ENCODE results near the gene EXOSC3. TPM values are rescaled to one million over a fixed set of nuclear protein-coding genes. Genes with fewer than 3 reads are reported as not detected.
A peak's percentile ranks its signal among the peaks of the same experiment; 100 is the strongest.

The EXOSC3 gene
- total and polyA plus RNA-seq, 2 experiments from 2014 or later: 28.5 to 48.1 TPM

DNA sequence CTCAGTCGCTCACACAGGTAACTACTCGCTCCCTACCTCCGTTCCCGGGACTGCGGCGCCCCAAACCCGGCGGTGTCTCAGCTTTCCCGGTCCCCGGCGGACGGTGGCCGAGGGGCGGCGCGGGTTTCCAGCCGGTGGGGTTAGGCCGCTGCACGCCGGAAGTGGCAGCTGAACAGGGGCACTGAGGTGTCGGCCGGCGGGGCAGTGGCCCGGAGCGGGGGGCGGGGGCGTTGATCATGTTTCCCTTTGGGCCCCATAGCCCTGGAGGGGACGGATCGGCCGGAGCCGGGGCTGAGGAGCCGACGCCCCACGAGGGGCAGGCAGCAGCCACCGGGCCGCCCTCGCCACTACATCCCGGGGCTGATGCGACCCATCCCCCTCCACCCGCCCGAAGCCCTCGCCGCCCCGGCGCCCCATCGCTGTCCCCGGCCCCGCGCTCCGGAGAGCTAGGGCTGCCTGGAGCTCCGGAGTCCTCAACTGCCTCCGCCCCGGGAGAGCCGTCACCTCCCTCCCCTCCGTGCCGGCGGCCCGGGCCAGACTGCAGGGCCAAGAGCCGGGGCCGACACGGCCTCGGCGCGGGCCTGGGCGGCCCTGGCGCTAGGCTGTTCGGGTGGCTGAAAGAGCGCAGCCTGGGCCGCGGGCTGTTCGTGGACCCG lies 15.9 kb upstream of the EXOSC3 start, which contains the start of gene DCAF10:
DCAF10 (plus strand) TSS at position 167 of the 656 bp plus-strand sequence; CDS start at position 237, 70 bp downstream.
- Histone ChIP-seq H3K79me2 (peaks cover 48% of the 10 kb centered on the region), H3K4me2 (peak within 1 kb of the TSS; percentile 91), H3K9me2 (replicated peaks; ENCODE audit: insufficient read depth) (no peaks in the 10 kb centered on the region), H3K4me1 (ENCODE audit: insufficient read depth) (peaks cover 16% of the 10 kb centered on the region), H3K4me3 (peak within 1 kb of the TSS; percentile 95), H3K27me3 (no peaks in the 10 kb centered on the region), H3K27ac (peak within 1 kb of the TSS; percentile 98), H3K36me3 (replicated peaks; ENCODE audit: insufficient read depth, low read depth) (no peaks in the 10 kb centered on the region), H3K9me3 (ENCODE audit: low read depth) (no peaks in the 10 kb centered on the region), H2AFZ (peak within 1 kb of the TSS; percentile 98), H4K20me1 (ENCODE audit: insufficient read depth, poor library complexity, severe bottlenecking) (peaks cover 41% of the 10 kb centered on the region)
- WGBS (ENCODE audit: low lambda C conversion rate, missing lambda C conversion rate): 3% methylated on average over 35 of the region's 72 CpGs
- DNase-seq (ENCODE audit: low spot score): peak; percentile 92
- TF ChIP-seq EZH2 (IDR thresholded peaks at IDR 0.05; ENCODE audit: borderline replicate concordance): no peak
- TF ChIP-seq, protein P1, sequence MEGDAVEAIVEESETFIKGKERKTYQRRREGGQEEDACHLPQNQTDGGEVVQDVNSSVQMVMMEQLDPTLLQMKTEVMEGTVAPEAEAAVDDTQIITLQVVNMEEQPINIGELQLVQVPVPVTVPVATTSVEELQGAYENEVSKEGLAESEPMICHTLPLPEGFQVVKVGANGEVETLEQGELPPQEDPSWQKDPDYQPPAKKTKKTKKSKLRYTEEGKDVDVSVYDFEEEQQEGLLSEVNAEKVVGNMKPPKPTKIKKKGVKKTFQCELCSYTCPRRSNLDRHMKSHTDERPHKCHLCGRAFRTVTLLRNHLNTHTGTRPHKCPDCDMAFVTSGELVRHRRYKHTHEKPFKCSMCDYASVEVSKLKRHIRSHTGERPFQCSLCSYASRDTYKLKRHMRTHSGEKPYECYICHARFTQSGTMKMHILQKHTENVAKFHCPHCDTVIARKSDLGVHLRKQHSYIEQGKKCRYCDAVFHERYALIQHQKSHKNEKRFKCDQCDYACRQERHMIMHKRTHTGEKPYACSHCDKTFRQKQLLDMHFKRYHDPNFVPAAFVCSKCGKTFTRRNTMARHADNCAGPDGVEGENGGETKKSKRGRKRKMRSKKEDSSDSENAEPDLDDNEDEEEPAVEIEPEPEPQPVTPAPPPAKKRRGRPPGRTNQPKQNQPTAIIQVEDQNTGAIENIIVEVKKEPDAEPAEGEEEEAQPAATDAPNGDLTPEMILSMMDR (IDR thresholded peaks at IDR 0.05; ENCODE audit: poor library complexity): peak; percentile 4

DNA sequence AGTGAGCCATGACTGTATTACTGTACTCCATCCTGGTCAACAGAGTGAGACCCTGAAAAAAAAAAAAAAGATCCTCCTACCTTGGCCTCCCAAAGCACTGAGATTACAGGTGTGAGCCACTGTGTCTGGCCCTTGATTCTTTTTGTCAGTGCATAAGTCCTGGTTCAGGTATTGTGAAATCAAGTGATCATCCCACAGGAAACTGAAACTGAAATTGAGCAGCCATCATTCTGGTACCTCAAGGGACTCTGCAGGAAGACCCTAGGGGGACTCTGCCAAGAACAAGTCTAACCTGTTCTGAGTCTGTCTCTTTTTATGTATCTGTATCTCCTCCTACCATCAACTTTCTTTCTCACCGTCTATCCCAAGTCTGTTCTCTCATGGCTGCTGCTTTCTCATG lies 13.8 kb upstream of the EXOSC3 start:
- TF ChIP-seq, protein P1 (IDR thresholded peaks at IDR 0.05; ENCODE audit: poor library complexity): no peak
- TF ChIP-seq EZH2phosphoT487 (IDR thresholded peaks at IDR 0.05; ENCODE audit: low read depth, severe bottlenecking, unreplicated experiment) (no peak), EZH2 (IDR thresholded peaks at IDR 0.05; ENCODE audit: borderline replicate concordance) (no peak)
- WGBS (ENCODE audit: low lambda C conversion rate, missing lambda C conversion rate): 64% methylated on average over 1 of the region's 1 CpG

DNA sequence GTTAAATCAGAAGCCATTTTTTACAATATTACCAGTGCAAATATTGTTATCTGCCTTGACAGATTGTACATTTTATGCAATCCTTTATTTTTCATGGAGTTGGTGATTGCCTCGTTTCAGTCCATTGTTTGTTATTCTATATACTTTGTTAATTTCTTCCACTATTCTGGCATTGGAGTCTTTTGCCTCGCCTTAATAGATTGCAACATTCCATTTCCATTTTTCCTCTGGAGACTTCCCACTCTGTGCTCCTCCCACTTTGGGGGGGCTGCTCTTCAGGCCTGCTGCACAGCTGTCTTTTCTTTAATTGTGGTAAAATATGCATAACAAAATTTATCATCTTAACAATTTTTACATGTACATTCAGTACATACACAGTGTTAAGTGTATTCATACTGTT lies 11.4 kb upstream of the EXOSC3 start:
- TF ChIP-seq, protein P1 (IDR thresholded peaks at IDR 0.05; ENCODE audit: poor library complexity): no peak
- TF ChIP-seq EZH2phosphoT487 (IDR thresholded peaks at IDR 0.05; ENCODE audit: low read depth, severe bottlenecking, unreplicated experiment) (no peak), EZH2 (IDR thresholded peaks at IDR 0.05; ENCODE audit: borderline replicate concordance) (no peak)
- peaks cover 2% of the 10 kb centered on the region for H3K79me2 ChIP-seq
- no peaks in the 10 kb centered on the region for H3K36me3 ChIP-seq (replicated peaks; ENCODE audit: insufficient read depth, low read depth)
- no peak overlapping the region for H3K27ac ChIP-seq
- H3K27me3 ChIP-seq: no peaks in the 10 kb centered on the region
- no peaks in the 10 kb centered on the region for H3K9me3 ChIP-seq (ENCODE audit: low read depth)
- H4K20me1 ChIP-seq (ENCODE audit: insufficient read depth, poor library complexity, severe bottlenecking): no peaks in the 10 kb centered on the region
- no peak for DNase-seq (ENCODE audit: low spot score)
- WGBS (ENCODE audit: low lambda C conversion rate, missing lambda C conversion rate): 86% methylated on average over 2 of the region's 2 CpGs
- no peak overlapping the region for H3K4me3 ChIP-seq
- no peak overlapping the region for H3K4me2 ChIP-seq
- H2AFZ ChIP-seq: no peak overlapping the region
- H3K9me2 ChIP-seq (replicated peaks; ENCODE audit: insufficient read depth): no peaks in the 10 kb centered on the region
- H3K4me1 ChIP-seq (ENCODE audit: insufficient read depth): no peaks in the 10 kb centered on the region

More for the DNA sequence above, 13.8 kb upstream of the EXOSC3 start:
- H2AFZ ChIP-seq: no peak overlapping the region
- H3K4me2 ChIP-seq: no peak overlapping the region
- peaks cover 16% of the 10 kb centered on the region for H3K4me1 ChIP-seq (ENCODE audit: insufficient read depth)
- no peaks in the 10 kb centered on the region for H3K36me3 ChIP-seq (replicated peaks; ENCODE audit: insufficient read depth, low read depth)
- DNase-seq (ENCODE audit: low spot score): no peak
- no peaks in the 10 kb centered on the region for H3K9me3 ChIP-seq (ENCODE audit: low read depth)
- H3K27ac ChIP-seq: no peak overlapping the region
- H3K4me3 ChIP-seq: no peak overlapping the region
- H3K9me2 ChIP-seq (replicated peaks; ENCODE audit: insufficient read depth): no peaks in the 10 kb centered on the region
- H4K20me1 ChIP-seq (ENCODE audit: insufficient read depth, poor library complexity, severe bottlenecking): peaks cover 23% of the 10 kb centered on the region
- no peaks in the 10 kb centered on the region for H3K27me3 ChIP-seq
- peaks cover 27% of the 10 kb centered on the region for H3K79me2 ChIP-seq
